Activated CD4-positive, alpha-beta T cell treated with anti-CD3 and anti-CD28 coated beads for 4 hours (primary cell): Measurements from ENCODE around the gene BSND.

Experiments used
- DNase-seq, 2 donors: peaks; one replicate each; pipeline ENCODE4 v3.0.0-alpha.2; 2020

The BSND gene

GRCh38 chr1:55049271-55049913 is 50.7 kb downstream of the BSND start:
- DNase-seq = no peak

- no peak for DNase-seq
Observed at GRCh38 chr1:55049914-55050278, 51.2 kb downstream of the BSND start.

GRCh38 chr1:55050283-55050682 is 51.5 kb downstream of the BSND start:
- no peak for DNase-seq

- DNase-seq = no peak
Observed at GRCh38 chr1:55051169-55051568, 52.4 kb downstream of the BSND start.

- no peak for DNase-seq
Observed at GRCh38 chr1:55051621-55052020, 52.9 kb downstream of the BSND start.

- DNase-seq = no peak
Observed at GRCh38 chr1:55052221-55053142, 53.7 kb downstream of the BSND start.

- DNase-seq = no peak
Observed at GRCh38 chr1:55053265-55053954, 54.7 kb downstream of the BSND start.

- no peak for DNase-seq
Observed at GRCh38 chr1:55054396-55054795, 55.7 kb downstream of the BSND start.

GRCh38 chr1:55055084-55055882 is 56.5 kb downstream of the BSND start:
- DNase-seq = no peak

GRCh38 chr1:55055951-55056631 is 57.4 kb downstream of the BSND start:
- no peak for DNase-seq

GRCh38 chr1:55056632-55056992 is 57.9 kb downstream of the BSND start:
- DNase-seq = no peak

GRCh38 chr1:55057270-55057955 is 58.7 kb downstream of the BSND start:
- DNase-seq = no peak

GRCh38 chr1:55057956-55058298 is 59.2 kb downstream of the BSND start:
- DNase-seq = no peak

GRCh38 chr1:55059302-55060132 is 60.8 kb downstream of the BSND start:
- no peak for DNase-seq

- DNase-seq = no peak
Observed at GRCh38 chr1:55060133-55060999, 61.6 kb downstream of the BSND start.

- DNase-seq = no peak
Observed at GRCh38 chr1:55061000-55061705, 62.4 kb downstream of the BSND start.
